K562 (cell line): Measurements from ENCODE around the gene ZDHHC5. TPM values are rescaled to one million over a fixed set of nuclear protein-coding genes. Genes with fewer than 3 reads are reported as not detected.

ENCODE experiments used
- ATAC-seq: fragments of 200-7000 bp; cut with Tn5 transposase; 3 replicates; pipeline ENCODE4 v1.9.1; 2020; ENCODE audit warnings: moderate library complexity
- BruUV-seq: library from RNA; stranded (reverse); fragments of 400-500 nt; replicated peaks from 2 replicates; lab custom pipeline; 2021; lab: Mats Ljungman, UMichigan
- CTCF ChIA-PET: fragments of 300-600 bp; formaldehyde crosslinking; extraction: SDS; loops from one replicate; lab custom pipeline; 2021; ENCODE audit warnings: low intra/inter-chr PET ratio; lab: Yijun Ruan, JAX
- POLR2A ChIA-PET: fragments of 300-600, 350-650 bp; sonication (Branson Sonifier 250); formaldehyde crosslinking; extraction: SDS; loops from one replicate; lab custom pipeline; 2021; ENCODE audit warnings: antibody characterized with exemption, inconsistent platforms; lab: Yijun Ruan, JAX
- DNase-seq, 4 experiments: peaks; one replicate each; pipeline versions ENCODE4 v3.0.0 to v3.0.0-alpha.2; 2011 to 2018; ENCODE audit warnings: low spot score in 3 of 4, mixed read lengths in 3 of 4; ENCODE audit errors: extremely low read depth in 1 of 4
- FAIRE-seq: peaks from 2 replicates; lab custom pipeline; 2011; peaks lifted over from hg19 to GRCh38; lab: Jason Lieb, UNC
- H2AFZ ChIP-seq: 2 replicates; pipeline ENCODE4 v1.6.0; 2011; ENCODE audit warnings: low read depth, low read length, control low read depth, inconsistent platforms
- H3K27ac ChIP-seq: fragments of 200-600 bp; 3 replicates; pipeline ENCODE4 v1.8.0; 2011; ENCODE audit warnings: low read depth, mild to moderate bottlenecking, control low read depth, inconsistent platforms, low read length, moderate library complexity, mixed read lengths; ENCODE audit errors: extremely low read depth
- H3K27me3 ChIP-seq, 2 experiments: fragments of 300-600 bp in 1 of 2; 2 replicates in 1 of 2; 3 replicates in 1 of 2; pipeline versions ENCODE4 v1.6.0 to v1.8.0; 2011; ENCODE audit warnings: inconsistent platforms in 2 of 2, low read length in 2 of 2, mild to moderate bottlenecking in 1 of 2, mixed read lengths in 1 of 2, moderate library complexity in 1 of 2; ENCODE audit not compliant: control insufficient read depth in 2 of 2, insufficient read depth in 2 of 2
- H3K36me3 ChIP-seq: fragments of 300-600 bp; 3 replicates; pipeline ENCODE4 v1.8.0; 2011; ENCODE audit warnings: mild to moderate bottlenecking, low read length, inconsistent platforms; ENCODE audit not compliant: control insufficient read depth, insufficient read depth
- H3K4me1 ChIP-seq, 2 experiments: fragments of 200-600 bp in 1 of 2; replicated peaks in 1 of 2; 2 replicates in 1 of 2; 3 replicates in 1 of 2; pipeline versions ENCODE4 v1.5.1 to v1.8.0; 2011; ENCODE audit warnings: inconsistent platforms in 2 of 2, low read length in 2 of 2, mild to moderate bottlenecking in 1 of 2, mixed read lengths in 1 of 2, moderate library complexity in 1 of 2; ENCODE audit not compliant: control insufficient read depth in 2 of 2, insufficient read depth in 2 of 2
- H3K4me2 ChIP-seq: 2 replicates; pipeline ENCODE4 v1.6.1; 2011; ENCODE audit warnings: low read length, control low read depth, inconsistent platforms, mixed read lengths; ENCODE audit not compliant: insufficient read depth
- H3K4me3 ChIP-seq: fragments of 200-600 bp; sonication (generic), shearing (Covaris generic); 2 replicates; pipeline ENCODE4 v1.5.1; 2016; ENCODE audit warnings: control low read depth, inconsistent platforms
- H3K79me2 ChIP-seq: fragments of 200-600 bp; 3 replicates; pipeline ENCODE4 v1.8.0; 2011; ENCODE audit warnings: low read length, inconsistent platforms; ENCODE audit not compliant: control insufficient read depth, insufficient read depth
- H3K9ac ChIP-seq, 2 experiments: 2 replicates each; pipeline versions ENCODE4 v1.6.0 to v1.6.1; 2011; ENCODE audit warnings: low read depth in 2 of 2, low read length in 2 of 2, control low read depth in 1 of 2, inconsistent platforms in 1 of 2, mild to moderate bottlenecking in 1 of 2, mixed read lengths in 1 of 2; ENCODE audit not compliant: insufficient read depth in 1 of 2
- H3K9me1 ChIP-seq: one replicate; pipeline ENCODE4 v1.6.0; 2011; ENCODE audit warnings: inconsistent platforms, mild to moderate bottlenecking, low read length, moderate library complexity; ENCODE audit not compliant: control insufficient read depth, insufficient read depth
- H3K9me3 ChIP-seq: replicated peaks from 2 replicates; pipeline ENCODE4 v1.5.1; 2011; ENCODE audit warnings: low read depth, low read length, inconsistent platforms; ENCODE audit not compliant: control insufficient read depth, insufficient read depth
- H4K20me1 ChIP-seq: replicated peaks from 2 replicates; pipeline ENCODE4 v1.6.1; 2011; ENCODE audit warnings: low read length, inconsistent platforms, mixed read lengths; ENCODE audit not compliant: control insufficient read depth, insufficient read depth
- ATF3 ChIP-seq, 2 experiments: fragments of 450-650 bp in 1 of 2; sonication (generic) in 1 of 2; formaldehyde crosslinking in 1 of 2; IDR thresholded peaks in 1 of 2; conservative IDR thresholded peaks in 1 of 2; 2 replicates each; pipeline versions ENCODE4 v1.6.1 to v1.8.1; 2016 to 2023; ENCODE audit warnings: mild to moderate bottlenecking in 2 of 2, moderate library complexity in 2 of 2, inconsistent platforms in 1 of 2, missing genetic modification reagents in 1 of 2
- CBX2 ChIP-seq: fragments of 200-600 bp; sonication (generic); IDR thresholded peaks from one replicate; pipeline ENCODE4 v1.6.1; 2012; ENCODE audit warnings: mild to moderate bottlenecking, low read length, inconsistent platforms; ENCODE audit not compliant: insufficient read depth, poor library complexity, severe bottlenecking
- ELF1 ChIP-seq: fragments of 200-800 bp; sonication (Bioruptor generic); IDR thresholded peaks from 2 replicates; pipeline ENCODE4 v1.6.1; 2016; ENCODE audit warnings: missing genetic modification characterization, missing compliant biosample characterization
- SPI1 ChIP-seq: IDR thresholded peaks from 2 replicates; pipeline ENCODE4 v1.6.1; 2011; ENCODE audit warnings: low read depth, low read length, control low read depth, borderline replicate concordance
- TSHZ1 ChIP-seq: fragments of 250-450 bp; sonication (Bioruptor Pico); IDR thresholded peaks from 2 replicates; pipeline ENCODE4 v1.4.0; 2020; ENCODE audit warnings: mild to moderate bottlenecking, moderate library complexity
- ZC3H4 ChIP-seq: sonication (generic); formaldehyde crosslinking; IDR thresholded peaks from 2 replicates; pipeline ENCODE4 v1.9.0; 2021; ENCODE audit warnings: missing genetic modification reagents, borderline replicate concordance
- ZHX1 ChIP-seq: fragments of 150-350 bp; conservative IDR thresholded peaks from 2 replicates; pipeline ENCODE4 v1.6.1; 2014; ENCODE audit warnings: low read length
- ZNF24 ChIP-seq: fragments of 450-650 bp; IDR thresholded peaks from 2 replicates; pipeline ENCODE4 v1.6.1; 2016
- ZSCAN29 ChIP-seq: fragments of 450-650 bp; IDR thresholded peaks from 2 replicates; pipeline ENCODE4 v1.6.1; 2017
- ZZZ3 ChIP-seq: fragments of 450-650 bp; IDR thresholded peaks from 2 replicates; pipeline ENCODE4 v1.6.1; 2016; ENCODE audit warnings: antibody characterized with exemption, mild to moderate bottlenecking, moderate library complexity
- WGBS: fragments of 100-300 bp; shearing (Covaris generic); methylation state at CpG from one replicate; pipeline ENCODE4 v1.1.6; 2016; ENCODE audit warnings: low coverage, mixed read lengths; ENCODE audit not compliant: insufficient coverage; ENCODE audit errors: missing lambda C conversion rate; 5-methylcytosine and 5-hydroxymethylcytosine counted together
- in situ Hi-C: fragments of 300-500 bp; cut with MboI; formaldehyde crosslinking; loops from 4 replicates; pipeline ENCODE4 v1.15.0; 2018; ENCODE audit warnings: inconsistent platforms, mixed read lengths
- intact Hi-C: fragments of 100-400 bp; cut with micrococcal nuclease; formaldehyde crosslinking; loops from 2 replicates; pipeline ENCODE4 v1.14.2; 2022
- polyA plus RNA-seq, 8 experiments: library from polyadenylated mRNA; depleted of rRNA in 4 of 8; stranded (reverse) in 5 of 8; unstranded in 3 of 8; fragments of >200 nt; fragmentation: Nextera tagmentation in 2 of 8; fragmentation: Illumina TruSeq in 1 of 8; extraction: Ambion mirVana in 2 of 8; extraction: Trizol in 1 of 8; gene quantifications; 2 replicates each; pipeline versions ENCODE4 v1.2.1 to v1.2.3, GENCODE V29; 2011 to 2014; ENCODE audit warnings: inconsistent platforms in 1 of 8, missing spikeins in 1 of 8
- total RNA-seq, 7 experiments: library from RNA; depleted of rRNA in 6 of 7; stranded (reverse); fragments of >200 nt in 6 of 7; fragmentation: Illumina TruSeq in 2 of 7; extraction: Trizol in 2 of 7; gene quantifications; 2 replicates each; pipeline versions ENCODE4 v1.2.1 to v1.2.3, GENCODE V29; 2011 to 2021; ENCODE audit warnings: low replicate concordance in 1 of 7

Gene ZDHHC5
- total and polyA plus RNA-seq, 9 of the 15 experiments (the other 6 are each of a cell fraction or from before 2014, with no cell fraction given) = 3.8 to 64.2 (median 35.9) TPM

GRCh38 chr11:57741132-57742086 is 73.5 kb downstream of the ZDHHC5 start, which contains the start of gene SELENOH:
TSS of gene SELENOH (plus strand) at chr11:57741491. CDS start at chr11:57741596, 105 bp downstream.
- intact Hi-C loops (loop anchor here (1.0 kb wide), 2 partner anchors 27 to 74 kb away; no protein-coding TSS in a partner anchor), in situ Hi-C loops (no loop called here)
- peaks cover 88% of the 10 kb centered on the region for H3K36me3 ChIP-seq
- FAIRE-seq (peak; percentile 93), ATAC-seq (peak; percentile 96), DNase-seq (peak; percentile 88 to 98 (median 92))
- ChIA-PET CTCF (no interaction called here), POLR2A (interaction anchor here (0.6 to 2.7 kb wide), 22 partner anchors 7 to 423 kb away, joined by 3 to 25 read pairs (median 4); partner anchors contain the start of genes BTBD18, CTNND1 and MED19)
- H3K79me2 ChIP-seq = peaks cover 42% of the 10 kb centered on the region
- no peaks in the 10 kb centered on the region for H3K9me1 ChIP-seq
- BruUV-seq = TSS peak; percentile 65
- under 1% methylated on average over 59 of the region's 75 CpGs for WGBS
- H3K4me3 ChIP-seq = peak within 1 kb of the TSS; percentile 70
- H3K4me1 ChIP-seq = peaks cover 10 to 11% of the 10 kb centered on the region in 2 experiments; a peak in 4 of 5 replicates
- H3K27ac ChIP-seq = peak within 1 kb of the TSS; percentile 86
- H4K20me1 ChIP-seq = no peaks in the 10 kb centered on the region
- H3K9ac ChIP-seq = peak within 1 kb of the TSS; percentile 90 to 97
- H2AFZ ChIP-seq = peak within 1 kb of the TSS; percentile 84
- H3K9me3 ChIP-seq = no peaks in the 10 kb centered on the region
- H3K27me3 ChIP-seq = no peaks in the 10 kb centered on the region
- peak within 1 kb of the TSS; percentile 90 for H3K4me2 ChIP-seq
- TF ChIP-seq ZNF24 = peak; percentile 87
- TF ChIP-seq ZC3H4 (CRISPR knock-in tag) = 0 out of 2 replicates have a peak, but pooled peaks have one; percentile 45
- no peak for TF ChIP-seq ZSCAN29
- no peak for TF ChIP-seq TSHZ1
- TF ChIP-seq SPI1 = no peak
- TF ChIP-seq ZZZ3 = peak; percentile 58; the same call in 1 of the 2 replicates
- TF ChIP-seq CBX2 = no peak
- TF ChIP-seq ATF3 (IDR thresholded peaks at IDR 0.05) = no peak; the same call in 1 of the 2 replicates
- 0 out of 2 replicates have a peak, but pooled peaks have one; percentile 73 for TF ChIP-seq ATF3 (CRISPR knock-in tag; conservative IDR thresholded peaks at IDR 0.05)
- TF ChIP-seq ZHX1 = peak; percentile 72; the same call in 1 of the 2 replicates
- peak; percentile 85 for TF ChIP-seq ELF1 (tag)
